DOHH2 (cell line): Measurements from ENCODE around the gene CIPC.

Experiments
- EZH2phosphoT487 ChIP-seq: fragments of 200-600 bp; sonication (generic); IDR thresholded peaks from 2 replicates; pipeline ENCODE4 v1.6.1; 2017; ENCODE audit warnings: borderline replicate concordance, mild to moderate bottlenecking, antibody characterized with exemption, low read length, moderate library complexity, mixed read lengths
- TF ChIP-seq, protein P1 (sequence below): fragments of 200-600 bp; sonication (generic); IDR thresholded peaks from one replicate; pipeline ENCODE4 v1.5.1; 2014; ENCODE audit warnings: antibody characterized with exemption, mild to moderate bottlenecking, low read depth, low read length; ENCODE audit not compliant: poor library complexity, severe bottlenecking

DNA sequence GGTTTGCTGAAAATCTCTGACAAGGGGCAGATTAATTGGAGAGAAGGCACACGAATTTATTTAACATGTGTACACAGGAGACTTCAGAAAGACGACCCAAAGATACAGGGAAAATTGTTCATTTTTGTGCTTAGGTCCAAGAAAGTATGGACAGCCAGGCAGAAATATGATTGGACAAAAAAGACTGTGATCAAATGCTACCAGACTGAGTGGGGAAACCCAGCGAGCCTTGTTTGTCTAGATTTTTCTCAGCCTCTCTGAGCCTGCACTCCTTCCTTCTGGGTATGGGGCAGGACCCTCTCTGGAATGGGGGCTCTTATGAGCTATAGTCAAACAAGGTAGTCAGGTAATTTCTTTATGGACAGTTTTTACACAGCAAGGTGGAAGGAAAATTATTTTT, 10.4 kb upstream of the CIPC start:
- TF ChIP-seq, protein P1, sequence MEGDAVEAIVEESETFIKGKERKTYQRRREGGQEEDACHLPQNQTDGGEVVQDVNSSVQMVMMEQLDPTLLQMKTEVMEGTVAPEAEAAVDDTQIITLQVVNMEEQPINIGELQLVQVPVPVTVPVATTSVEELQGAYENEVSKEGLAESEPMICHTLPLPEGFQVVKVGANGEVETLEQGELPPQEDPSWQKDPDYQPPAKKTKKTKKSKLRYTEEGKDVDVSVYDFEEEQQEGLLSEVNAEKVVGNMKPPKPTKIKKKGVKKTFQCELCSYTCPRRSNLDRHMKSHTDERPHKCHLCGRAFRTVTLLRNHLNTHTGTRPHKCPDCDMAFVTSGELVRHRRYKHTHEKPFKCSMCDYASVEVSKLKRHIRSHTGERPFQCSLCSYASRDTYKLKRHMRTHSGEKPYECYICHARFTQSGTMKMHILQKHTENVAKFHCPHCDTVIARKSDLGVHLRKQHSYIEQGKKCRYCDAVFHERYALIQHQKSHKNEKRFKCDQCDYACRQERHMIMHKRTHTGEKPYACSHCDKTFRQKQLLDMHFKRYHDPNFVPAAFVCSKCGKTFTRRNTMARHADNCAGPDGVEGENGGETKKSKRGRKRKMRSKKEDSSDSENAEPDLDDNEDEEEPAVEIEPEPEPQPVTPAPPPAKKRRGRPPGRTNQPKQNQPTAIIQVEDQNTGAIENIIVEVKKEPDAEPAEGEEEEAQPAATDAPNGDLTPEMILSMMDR, result no peak
- TF ChIP-seq EZH2phosphoT487, result no peak
